GM23338 (cell line): Measurements from ENCODE around the gene CSTB.

ENCODE experiments used
- TF ChIP-seq, protein P1 (sequence below), 2 experiments: fragments of 200-600 bp in 1 of 2; sonication (generic) in 1 of 2; conservative IDR thresholded peaks; 2 replicates each; pipeline versions ENCODE4 v1.5.1 to v1.6.1; 2016 to 2017; ENCODE audit warnings: antibody characterized with exemption in 2 of 2, low read depth in 2 of 2, mild to moderate bottlenecking in 2 of 2, moderate library complexity in 1 of 2
- TF ChIP-seq, protein P2 (sequence below): IDR thresholded peaks from one replicate; pipeline ENCODE4 v1.6.1; 2018; ENCODE audit warnings: antibody characterized with exemption; ENCODE audit not compliant: unreplicated experiment

DNA sequence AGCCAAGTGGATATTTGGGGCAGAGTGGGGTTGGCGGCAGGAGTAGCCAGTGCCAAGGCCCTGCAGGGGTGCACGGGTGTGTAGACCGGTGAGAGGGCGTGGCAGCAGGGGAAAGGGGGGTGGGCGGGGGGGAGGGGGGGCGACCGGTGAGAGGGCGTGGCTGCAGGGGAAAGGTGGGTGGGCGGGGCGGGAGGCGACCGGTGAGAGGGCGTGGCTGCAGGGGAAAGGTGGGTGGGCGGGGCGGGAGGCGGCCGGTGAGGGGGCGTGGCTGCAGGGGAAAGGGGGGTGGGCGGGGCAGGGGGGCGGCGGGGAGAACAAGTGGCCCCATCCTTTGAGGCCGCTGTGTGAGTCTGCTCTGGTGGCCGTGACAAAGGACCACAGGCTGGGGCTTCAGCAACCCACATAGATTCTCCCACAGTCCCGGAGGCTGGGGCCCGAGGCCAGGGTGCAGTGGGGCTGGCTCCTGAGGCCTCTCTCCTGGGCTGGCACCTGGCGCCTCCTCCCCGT, 39.1 kb upstream of the CSTB start:
- TF ChIP-seq, protein P1, sequence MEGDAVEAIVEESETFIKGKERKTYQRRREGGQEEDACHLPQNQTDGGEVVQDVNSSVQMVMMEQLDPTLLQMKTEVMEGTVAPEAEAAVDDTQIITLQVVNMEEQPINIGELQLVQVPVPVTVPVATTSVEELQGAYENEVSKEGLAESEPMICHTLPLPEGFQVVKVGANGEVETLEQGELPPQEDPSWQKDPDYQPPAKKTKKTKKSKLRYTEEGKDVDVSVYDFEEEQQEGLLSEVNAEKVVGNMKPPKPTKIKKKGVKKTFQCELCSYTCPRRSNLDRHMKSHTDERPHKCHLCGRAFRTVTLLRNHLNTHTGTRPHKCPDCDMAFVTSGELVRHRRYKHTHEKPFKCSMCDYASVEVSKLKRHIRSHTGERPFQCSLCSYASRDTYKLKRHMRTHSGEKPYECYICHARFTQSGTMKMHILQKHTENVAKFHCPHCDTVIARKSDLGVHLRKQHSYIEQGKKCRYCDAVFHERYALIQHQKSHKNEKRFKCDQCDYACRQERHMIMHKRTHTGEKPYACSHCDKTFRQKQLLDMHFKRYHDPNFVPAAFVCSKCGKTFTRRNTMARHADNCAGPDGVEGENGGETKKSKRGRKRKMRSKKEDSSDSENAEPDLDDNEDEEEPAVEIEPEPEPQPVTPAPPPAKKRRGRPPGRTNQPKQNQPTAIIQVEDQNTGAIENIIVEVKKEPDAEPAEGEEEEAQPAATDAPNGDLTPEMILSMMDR (conservative IDR thresholded peaks at IDR 0.05; ENCODE audit: low read depth in 2 of 2) = no peak
- TF ChIP-seq, protein P2, sequence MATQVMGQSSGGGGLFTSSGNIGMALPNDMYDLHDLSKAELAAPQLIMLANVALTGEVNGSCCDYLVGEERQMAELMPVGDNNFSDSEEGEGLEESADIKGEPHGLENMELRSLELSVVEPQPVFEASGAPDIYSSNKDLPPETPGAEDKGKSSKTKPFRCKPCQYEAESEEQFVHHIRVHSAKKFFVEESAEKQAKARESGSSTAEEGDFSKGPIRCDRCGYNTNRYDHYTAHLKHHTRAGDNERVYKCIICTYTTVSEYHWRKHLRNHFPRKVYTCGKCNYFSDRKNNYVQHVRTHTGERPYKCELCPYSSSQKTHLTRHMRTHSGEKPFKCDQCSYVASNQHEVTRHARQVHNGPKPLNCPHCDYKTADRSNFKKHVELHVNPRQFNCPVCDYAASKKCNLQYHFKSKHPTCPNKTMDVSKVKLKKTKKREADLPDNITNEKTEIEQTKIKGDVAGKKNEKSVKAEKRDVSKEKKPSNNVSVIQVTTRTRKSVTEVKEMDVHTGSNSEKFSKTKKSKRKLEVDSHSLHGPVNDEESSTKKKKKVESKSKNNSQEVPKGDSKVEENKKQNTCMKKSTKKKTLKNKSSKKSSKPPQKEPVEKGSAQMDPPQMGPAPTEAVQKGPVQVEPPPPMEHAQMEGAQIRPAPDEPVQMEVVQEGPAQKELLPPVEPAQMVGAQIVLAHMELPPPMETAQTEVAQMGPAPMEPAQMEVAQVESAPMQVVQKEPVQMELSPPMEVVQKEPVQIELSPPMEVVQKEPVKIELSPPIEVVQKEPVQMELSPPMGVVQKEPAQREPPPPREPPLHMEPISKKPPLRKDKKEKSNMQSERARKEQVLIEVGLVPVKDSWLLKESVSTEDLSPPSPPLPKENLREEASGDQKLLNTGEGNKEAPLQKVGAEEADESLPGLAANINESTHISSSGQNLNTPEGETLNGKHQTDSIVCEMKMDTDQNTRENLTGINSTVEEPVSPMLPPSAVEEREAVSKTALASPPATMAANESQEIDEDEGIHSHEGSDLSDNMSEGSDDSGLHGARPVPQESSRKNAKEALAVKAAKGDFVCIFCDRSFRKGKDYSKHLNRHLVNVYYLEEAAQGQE = no peak
